ENCODE measurements around the gene BRAP.
"Not testable (repeated sequence)": the region's sequence is repeated elsewhere in the genome, so short reads cannot be mapped to it uniquely, and the experiment has no call there.

The BRAP gene

DNA sequence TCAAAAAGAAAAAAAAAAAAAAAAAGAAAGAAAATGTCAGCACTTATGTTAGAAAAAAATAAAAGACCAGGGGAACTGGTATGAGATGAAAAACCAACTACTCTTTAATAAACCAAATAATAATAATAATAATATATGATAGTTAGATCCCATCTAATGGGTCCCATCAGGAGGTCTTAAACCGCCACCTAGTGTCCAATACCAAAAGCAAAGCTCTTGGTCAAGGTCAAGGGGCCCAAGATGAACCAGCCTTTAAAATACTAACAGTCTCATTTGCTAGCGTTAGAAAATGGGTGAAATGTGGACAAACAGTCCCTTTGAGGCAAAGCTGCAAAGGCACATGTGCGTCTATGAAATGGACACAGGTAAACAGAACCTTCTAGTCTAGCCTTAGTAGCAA is 12.3 kb downstream of the BRAP start:
- no peak for DNase-seq

DNA sequence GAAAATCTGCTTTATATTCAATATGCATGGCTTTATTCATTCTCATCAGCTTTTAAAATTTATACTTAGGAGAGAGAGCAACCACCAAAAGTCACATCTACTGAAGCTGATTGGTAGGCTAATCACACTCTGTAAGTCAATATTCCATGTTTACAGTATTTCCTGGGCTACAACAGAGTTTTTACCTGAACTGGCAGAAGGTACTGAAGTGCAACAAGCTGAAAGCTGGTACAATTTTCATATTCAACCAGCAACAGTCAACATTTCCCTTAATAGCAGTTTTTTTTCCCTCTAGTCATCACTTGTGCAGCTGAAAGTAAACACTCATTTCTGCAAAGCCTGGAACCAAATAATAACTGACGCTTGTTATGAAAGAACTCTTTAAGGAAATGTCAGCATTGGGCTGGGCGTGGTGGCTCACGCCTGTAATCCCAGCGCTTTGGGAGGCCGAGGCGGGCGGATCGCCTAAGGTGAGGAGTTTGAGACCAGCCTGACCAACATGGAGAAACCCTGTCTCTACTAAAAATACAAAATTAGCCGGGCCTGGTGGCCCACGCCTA is 12.9 kb downstream of the BRAP start:
- no peak for DNase-seq

DNA sequence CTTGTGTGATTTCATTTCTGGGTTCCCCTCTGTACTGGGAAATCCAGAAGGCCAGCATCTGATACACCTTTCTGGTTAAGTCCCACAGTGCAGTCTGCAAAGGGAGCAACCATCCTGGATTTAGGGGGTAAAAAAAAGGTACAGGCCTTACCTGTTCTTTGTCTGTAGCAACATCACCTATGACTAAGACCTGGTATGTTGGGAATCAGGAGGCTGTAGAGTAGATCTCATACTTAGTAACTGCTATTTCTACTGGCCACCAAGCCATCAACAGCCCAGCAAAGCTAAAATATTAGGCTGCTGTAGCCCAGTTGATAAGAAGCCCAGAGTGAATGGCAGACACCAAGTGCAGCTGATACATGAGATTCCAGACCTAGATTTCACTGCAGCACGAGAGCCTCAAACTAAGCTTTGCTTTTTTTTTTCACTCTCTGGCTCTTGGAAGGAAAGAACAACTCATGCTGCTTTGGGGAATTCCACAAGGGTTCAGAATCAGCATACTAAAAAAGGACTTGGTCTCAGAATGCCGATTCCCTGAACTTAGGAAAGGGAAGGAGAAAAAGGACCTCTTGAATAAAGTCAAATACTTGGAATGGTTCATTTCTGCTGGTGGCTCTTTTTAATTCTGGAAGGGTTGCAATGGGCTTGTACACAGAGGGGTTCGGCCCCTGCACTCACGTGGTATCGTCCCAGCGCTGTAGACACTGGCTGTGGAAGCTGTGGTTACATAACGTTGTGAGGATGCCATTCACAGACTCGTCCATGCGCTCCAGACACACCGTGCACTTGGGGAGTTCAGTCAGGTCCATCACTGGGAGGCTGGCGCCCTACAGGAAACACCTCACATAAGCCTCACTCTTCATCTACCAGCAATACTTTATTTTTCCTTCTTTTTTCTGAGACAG is 20.5 kb downstream of the BRAP start:
- no peak for DNase-seq

DNA sequence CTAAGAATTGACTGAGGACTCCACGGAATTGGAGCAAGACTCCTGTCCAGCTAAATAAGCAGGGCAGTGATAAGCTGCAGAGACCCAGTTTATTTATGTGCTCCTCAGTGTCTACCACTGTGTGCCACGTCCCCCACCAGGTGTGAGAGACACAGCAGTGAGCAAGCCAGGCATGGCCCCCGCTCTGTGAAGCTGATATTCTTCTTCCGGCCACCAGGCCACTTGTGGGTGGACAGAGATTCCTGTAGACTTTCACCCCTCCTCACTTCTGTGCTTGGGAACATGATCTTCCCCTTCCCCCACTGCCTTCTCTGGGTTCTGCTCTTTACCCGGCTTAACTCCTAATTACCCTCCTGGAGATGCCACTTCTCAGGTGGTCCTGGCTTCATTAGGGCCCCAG is 21.3 kb downstream of the BRAP start:
- no peak for DNase-seq

DNA sequence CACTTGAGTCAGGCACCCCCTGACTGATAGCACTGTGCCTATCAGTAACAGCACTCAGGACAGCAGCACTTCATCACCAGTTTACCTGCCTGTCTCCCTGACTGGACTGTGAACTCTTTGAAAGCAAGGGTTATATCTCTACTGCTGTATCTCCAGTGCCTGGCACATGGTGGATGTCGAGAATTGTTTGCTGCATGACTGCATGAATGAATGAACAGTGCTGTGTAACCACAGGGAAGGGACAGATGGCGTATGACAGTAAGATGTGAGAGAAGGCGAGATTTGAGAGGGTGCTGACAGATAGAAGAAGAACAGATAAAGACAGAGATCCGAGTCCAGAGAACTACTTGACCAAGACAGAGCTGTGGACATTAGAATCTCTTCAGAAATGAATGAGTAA is 29.7 kb downstream of the BRAP start:
- no peak for DNase-seq

DNA sequence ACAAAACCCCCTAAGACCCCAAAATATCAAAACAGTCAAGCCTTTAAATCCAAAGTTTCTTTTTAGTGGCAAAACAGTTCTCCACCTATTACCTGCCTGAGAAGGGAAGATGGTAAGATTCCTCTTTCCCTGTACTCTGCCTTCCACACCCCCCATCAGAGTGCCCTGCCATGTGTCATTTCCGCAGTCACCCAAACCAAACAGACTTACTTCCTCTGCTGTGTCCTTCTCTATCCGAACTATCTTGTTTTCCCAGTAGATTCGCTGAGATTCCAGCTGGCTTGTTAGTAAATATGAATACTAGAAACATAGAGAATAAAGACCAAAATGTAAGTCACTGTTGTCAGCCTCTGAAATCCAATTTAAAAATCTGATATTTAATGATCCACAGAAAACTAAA is 30.4 kb downstream of the BRAP start:
- DNase-seq = no peak

DNA sequence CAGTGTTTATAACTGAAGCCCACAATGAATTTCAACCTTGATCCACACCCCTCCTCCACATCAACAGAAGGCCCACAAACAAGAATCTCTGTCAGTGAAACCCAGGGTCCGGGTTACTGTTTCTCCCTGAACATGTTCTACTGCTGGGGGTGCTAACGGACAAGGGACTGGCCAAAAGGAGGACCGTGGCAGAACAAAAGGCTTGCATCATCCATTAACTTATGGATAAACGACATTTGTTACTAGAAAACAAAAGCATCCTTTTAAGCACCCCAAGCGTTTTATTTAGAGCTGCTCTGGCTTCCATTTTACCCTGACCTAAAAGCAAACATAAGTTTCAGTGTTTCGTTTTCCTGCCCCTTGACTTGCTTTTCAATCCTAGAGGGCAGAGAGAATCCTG is 32.2 kb downstream of the BRAP start:
- no peak for DNase-seq

DNA sequence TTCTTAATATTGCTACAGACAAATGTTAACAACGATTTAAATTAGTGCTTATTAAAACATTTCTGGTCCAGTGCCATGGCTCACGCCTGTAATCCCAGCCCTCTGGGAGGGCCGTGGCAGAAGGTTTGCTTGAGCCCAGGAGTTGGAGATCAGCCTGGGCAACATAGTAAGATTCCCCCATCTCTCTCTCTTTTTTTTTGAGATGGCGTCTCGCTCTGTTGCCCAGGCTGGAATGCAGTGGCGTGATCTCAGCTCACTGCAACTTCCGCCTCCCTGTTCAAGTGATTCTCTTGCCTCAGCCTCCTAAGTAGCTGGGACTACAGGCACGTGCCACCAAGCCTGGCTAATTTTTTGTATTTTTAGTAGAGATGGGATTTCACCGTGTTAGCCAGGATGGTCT is 33.2 kb downstream of the BRAP start:
- DNase-seq = not testable (repeated sequence)

DNA sequence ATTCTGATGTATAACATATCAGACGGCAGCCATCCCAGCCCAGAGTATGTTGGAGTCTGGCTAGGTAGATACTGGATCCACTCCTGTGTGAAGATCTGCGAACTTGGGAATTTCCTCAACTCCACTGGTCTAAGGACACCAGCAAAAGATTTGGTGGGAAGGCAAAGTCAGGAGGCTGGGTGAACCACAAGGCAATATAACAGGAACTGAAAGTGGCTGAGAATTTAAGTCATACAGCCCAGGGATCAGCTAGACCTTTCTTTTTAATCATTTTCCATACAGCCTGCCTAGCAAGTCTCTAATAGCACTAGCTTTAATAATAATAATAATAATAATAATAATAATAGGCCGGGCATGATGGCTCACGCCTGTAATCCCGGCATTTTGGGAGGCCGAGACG is 34.8 kb downstream of the BRAP start:
- no peak for DNase-seq

DNA sequence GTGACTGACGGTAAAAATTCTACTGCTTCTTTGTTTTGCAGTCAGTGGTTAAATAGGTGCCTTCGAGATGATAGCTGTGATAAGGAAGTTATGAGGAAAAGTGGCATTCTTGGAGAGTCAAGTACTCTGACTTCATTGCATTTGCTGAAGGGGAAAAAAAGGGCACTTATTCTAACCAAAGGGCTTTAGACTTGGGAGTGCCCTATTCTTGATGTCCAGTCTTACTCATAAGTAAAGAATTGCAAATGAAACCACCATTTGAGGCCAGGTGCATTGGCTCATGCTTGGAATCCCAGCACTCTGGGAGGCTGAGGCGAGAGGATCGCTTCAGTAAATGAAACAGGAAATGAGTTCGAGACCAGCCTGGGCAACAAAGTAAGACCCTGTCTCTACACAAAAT is 40.3 kb downstream of the BRAP start:
- DNase-seq = no peak

DNA sequence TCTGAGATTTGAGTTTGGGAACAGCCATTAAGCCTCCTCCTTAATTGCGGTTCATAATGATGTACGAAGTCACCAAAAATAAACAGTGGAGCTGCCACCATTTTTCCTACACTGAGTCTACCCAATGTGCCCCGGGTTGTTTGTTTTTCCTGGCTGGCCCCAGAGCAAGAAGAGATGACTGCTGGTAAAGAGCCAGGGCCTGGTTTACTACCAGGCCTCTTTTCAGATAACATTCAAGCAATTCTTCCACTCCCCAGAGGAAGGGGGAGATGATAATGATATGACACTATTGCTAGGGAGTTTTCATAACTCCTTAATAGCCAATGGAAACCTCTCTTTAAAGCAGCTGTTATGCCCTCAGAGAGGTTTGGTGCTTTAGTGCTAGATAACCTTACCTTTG is 42.3 kb downstream of the BRAP start:
- DNase-seq = no peak

DNA sequence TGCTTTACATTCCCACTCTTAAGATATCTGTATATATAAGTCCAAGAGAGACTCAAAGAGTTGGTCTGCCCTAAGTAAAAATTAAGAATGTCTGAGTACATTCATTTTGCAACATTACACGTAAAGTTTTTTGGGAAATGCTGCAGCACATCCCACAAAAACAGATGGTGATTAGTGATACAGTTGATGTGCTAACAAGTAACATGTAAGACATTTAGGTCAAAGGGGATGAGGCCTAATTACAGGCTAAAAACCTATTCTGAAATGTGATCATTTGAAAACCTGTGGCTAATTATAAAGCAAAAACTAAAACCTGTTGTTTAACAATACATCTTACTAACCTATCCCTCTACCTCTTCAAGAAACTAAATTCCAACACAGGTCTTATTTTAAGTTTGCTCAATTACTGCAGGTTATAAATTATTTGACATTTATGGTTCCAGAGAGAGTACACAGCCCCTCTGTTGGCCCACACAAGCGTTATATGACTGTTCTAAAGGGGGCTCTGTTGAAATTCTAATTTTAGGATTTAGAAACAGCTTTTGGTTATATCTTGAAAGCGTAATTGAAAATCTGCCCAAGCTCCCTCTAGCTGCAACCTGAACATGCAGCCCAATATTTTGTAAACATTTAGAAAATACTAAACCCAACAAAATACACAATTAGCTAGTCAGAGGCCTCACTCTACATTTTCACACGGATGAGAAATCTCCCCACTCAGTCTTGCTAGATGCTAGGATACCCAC is 42.9 kb downstream of the BRAP start:
- DNase-seq = no peak

DNA sequence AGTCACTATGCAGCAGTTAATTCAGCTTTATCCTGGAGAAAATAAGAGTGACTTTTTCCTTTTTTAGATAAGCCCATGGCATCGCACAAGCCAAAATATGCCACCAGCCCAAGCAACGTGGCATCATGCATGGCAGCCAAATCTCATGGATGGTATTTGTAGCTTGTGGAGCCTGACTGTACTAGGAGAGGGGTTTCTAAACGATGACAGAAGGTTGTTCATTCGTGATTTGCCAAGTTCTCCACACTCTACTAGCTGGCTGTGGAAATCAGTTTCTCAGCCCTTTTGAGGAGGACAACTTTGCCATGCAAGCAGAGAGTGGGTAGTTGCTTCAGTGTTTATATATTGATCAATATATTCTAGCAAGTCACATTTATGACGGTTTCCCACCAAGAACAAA is 45.2 kb downstream of the BRAP start:
- DNase-seq = no peak

DNA sequence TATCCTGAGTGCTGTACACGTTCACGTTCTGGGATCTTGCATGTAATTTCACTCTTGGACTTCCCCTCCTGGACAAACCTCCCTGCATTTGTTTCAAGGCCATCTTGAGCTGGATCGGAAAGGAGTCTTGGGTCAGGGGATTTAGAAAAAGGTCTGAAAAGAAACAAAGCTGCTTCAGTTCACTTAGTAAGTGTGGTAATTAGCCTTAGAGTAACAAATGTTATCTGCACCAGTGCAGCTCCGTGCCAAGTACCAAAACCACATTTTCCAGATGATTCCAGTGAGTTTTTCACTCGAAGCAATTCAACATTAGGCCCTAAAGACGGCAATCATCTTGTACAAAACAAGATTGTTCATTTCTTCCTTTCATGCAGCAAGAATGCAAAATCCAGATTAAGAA is 47.2 kb downstream of the BRAP start:
- DNase-seq = no peak

DNA sequence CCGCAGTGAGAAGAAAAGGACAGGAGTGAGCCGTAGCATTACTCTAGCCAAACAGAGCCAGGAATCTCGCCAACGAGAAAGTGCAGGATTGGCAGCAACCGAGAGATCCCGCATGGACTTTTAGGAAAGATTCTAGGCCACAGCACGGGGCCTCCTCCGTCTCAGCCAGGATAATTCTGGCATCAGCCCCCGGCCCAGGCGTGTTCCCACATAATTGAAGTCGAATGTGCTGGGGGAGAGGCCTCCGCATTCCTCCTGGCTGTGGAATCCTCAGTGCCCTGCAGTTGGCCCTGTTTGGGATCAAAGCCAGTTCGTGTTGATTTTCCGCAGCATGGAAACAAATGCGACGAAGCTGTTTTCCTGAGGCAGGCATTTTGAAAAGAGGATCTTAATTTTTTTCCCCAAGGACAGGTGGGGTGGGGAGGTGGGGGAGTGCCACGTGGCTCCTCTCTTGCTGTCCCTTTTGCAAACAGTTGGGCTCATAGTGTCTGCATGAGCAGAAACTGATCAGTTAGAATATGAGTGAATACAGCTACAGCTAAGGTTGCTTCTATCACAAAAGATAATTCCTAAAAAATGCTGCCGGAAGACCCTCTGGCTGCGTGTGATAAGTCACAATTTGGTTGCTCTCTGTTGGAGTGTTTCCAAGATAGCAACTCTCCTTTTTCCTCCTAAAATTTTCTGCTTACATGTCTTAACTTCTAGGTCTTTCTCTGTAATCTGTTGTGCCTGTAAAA is 49.4 kb downstream of the BRAP start:
- DNase-seq = no peak

DNA sequence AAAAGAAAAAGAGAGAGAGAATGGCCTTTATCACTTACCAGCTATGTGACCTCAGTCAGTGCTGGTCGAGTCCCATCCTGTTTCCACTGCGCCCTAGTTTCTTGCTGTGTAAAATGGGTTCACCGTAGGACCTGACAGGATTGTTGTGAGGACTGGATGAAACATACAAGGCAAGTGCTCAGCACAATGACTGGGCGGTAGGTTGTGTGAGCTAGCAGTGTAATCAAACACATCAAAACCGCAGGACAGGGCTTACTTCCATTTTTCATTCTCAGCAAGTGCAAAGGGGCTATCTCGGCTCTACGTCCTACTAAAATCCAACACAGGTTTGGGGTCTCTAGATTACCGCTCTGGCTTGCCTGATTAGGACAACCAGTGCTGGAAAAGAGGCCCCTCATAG is 50.2 kb downstream of the BRAP start:
- DNase-seq = no peak

DNA sequence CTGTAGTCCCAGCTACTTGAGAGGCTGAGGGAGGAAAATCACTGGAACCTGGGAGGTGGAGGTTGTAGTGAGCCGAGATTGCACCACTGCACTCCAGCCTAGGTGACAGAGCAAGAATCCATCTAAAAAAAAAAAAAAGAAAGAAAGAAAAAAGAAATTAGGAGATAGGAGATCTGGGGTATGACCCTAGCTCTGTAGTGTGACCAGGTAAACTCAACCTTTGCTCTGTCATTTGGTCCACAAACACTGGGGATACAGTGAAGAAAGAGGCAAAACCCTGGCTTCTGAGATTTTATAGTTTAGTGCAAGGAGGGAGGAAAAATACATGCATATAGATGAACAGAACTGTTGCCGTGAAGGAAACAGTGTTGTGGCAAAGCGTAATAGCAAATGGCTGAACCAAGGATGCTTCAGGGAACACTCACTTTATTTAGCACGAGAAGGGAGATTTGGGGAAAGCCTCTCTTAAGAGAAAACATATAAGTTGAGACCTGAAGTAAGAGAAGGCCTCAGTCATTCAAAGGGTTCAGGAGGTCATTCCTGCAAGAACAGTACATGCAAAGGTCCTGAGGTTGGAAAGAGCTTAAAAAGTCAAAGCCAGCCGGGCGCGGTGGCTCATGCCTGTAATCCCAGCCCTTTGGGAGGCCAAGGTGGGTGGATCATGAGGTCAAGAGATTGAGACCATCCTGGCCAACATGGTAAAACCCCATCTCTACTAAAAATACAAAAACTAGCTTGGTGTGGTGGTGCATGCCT is 57.1 kb downstream of the BRAP start:
- no peak for DNase-seq

DNA sequence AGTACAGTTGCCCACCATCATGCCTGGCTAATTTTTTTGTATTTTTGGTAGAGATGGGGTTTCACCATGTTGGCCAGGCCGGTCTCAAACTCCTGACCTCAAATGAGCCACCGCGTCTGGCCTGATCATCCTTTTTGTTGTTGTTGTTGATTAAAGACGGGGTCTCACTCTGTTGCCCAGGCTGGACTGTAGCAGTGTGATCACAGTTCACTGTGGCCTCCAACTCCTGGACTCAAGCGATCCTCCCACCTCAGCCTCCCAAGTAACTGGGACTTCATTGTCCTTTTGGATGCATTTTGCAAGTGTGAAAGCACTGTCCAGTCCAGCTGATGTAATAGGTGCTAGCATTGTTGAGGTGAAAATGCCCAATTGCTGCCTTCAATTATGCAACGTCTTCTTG is 59.5 kb downstream of the BRAP start:
- DNase-seq = no peak

DNA sequence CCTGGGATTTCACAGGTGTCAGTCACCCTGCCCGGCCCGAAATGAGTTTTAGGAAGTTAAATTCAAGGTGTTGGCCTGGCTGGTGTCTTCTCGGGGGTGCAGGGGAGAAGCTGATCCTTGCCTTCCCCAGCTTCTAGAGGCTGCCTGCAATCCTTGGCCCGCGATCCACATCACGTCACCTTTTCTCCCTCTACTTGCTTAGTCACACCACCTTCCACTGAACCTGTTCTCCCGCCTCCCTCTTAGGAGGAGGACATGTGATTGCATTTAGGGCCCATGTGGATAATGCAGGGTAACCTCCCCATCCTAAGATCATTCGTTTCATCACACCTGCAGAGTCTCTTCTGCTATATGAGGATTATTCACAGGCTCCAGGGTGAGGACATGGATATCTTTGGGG is 61.2 kb downstream of the BRAP start:
- no peak for DNase-seq

DNA sequence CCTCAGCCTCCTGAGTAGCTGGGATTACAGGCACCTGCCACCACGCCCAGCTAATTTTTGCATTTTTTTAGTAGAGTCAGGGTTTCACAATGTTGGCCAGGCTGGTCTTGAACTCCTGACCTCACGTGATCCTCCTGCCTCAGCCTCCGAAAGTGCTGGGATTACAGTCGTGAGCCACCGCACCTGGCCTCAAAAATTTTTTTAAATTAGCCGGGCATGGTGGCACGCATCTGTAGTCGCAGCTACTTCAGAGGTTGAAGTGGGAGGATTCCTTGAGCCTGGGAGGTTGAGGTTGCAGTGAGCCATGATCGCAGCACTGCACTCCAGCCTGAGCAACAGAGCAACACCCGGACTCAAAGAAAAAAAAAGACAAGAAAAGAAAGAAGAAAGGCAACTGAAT is 67.9 kb downstream of the BRAP start:
- DNase-seq = not testable (repeated sequence)

DNA sequence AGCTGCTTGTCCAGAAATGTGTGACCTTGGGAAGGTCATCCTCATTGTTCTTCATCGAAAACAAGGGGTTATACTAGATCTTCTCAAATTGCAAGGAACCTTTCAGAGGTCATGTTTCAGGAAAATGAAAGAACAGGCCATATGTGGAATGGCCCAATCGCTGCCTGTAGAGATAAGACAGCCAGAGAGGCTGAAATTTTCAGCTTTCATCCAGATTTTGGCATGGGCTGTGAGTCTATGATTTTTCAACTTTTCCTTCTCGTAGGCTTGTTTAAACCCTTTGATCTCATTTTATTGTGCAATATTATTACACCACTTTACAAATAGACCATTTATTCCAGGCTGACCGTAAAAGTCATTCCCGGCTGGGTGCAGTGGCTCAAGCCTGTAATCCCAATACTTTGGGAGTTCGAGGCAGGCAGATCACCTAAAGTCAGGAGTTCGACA is 69.6 kb downstream of the BRAP start:
- DNase-seq = no peak

DNA sequence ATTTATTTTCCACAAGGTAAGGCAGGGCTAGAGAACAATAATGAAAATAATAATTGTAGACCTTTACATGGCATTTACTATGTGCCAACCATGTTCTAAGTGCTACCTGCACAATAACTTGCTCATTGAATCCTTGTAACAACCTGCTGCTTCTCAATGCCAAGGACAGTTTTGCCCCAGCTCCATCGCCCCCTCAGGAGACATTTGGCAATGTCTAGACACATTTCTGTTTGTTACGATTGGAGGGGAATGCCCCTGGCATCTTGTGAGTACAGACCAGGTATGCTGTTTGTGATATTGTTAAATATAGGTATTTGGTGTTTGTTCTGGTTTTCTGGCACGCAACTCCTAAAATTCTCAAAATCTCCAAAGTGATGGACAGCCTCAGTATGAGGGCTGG is 78.5 kb downstream of the BRAP start:
- no peak for DNase-seq

Measured in NCI-H1694 (cell line).